Tibial artery (tissue), 4 donors: ENCODE data around the gene ITPR1.

ENCODE experiments used
- DNase-seq, 2 donors: peaks; one replicate each; pipeline ENCODE4 v3.0.0-alpha.2; 2019
- H3K27ac ChIP-seq, 2 donors: fragments of 200-600 bp; sonication (generic) in 1 of 2; 1 replicate in 1 of 2; 2 replicates in 1 of 2; pipeline ENCODE4 v1.5.1; 2018 to 2019; ENCODE audit warnings: mild to moderate bottlenecking in 1 of 2
- H3K27me3 ChIP-seq, 2 donors: fragments of 200-600 bp; sonication (generic) in 1 of 2; one replicate each; pipeline versions ENCODE4 v1.5.1 to v1.6.0; 2016 to 2019
- H3K36me3 ChIP-seq, 3 donors: fragments of 200-600 bp; sonication (generic) in 2 of 3; one replicate each; pipeline ENCODE4 v1.5.1; 2016 to 2019; ENCODE audit warnings: mild to moderate bottlenecking in 2 of 3
- H3K4me1 ChIP-seq, 4 donors: fragments of 200-600 bp; sonication (generic) in 2 of 4; 1 replicate in 3 of 4; 2 replicates in 1 of 4; pipeline ENCODE4 v1.5.1; 2016 to 2019
- H3K4me3 ChIP-seq, 2 donors: fragments of 200-600 bp; sonication (generic) in 1 of 2; 1 replicate in 1 of 2; 2 replicates in 1 of 2; pipeline ENCODE4 v1.5.1; 2018 to 2019; ENCODE audit warnings: mild to moderate bottlenecking in 2 of 2
- H3K9me3 ChIP-seq, 3 donors: fragments of 200-600 bp; sonication (generic) in 1 of 3; one replicate each; pipeline ENCODE4 v1.5.1; 2016 to 2019
- intact Hi-C: fragments of 100-400 bp; cut with DNase I; formaldehyde crosslinking; loops from one replicate; pipeline ENCODE4 v1.15.0; 2023; ENCODE audit warnings: low total_unique reads
- TF ChIP-seq, protein P1 (sequence below), 2 experiments: fragments of 200-600 bp in 1 of 2; fragments of 450-650 bp in 1 of 2; IDR thresholded peaks; one replicate each; pipeline ENCODE4 v1.5.1; 2017 to 2019; ENCODE audit warnings: antibody characterized with exemption in 2 of 2, mild to moderate bottlenecking in 1 of 2, moderate library complexity in 1 of 2

ITPR1 gene

DNA sequence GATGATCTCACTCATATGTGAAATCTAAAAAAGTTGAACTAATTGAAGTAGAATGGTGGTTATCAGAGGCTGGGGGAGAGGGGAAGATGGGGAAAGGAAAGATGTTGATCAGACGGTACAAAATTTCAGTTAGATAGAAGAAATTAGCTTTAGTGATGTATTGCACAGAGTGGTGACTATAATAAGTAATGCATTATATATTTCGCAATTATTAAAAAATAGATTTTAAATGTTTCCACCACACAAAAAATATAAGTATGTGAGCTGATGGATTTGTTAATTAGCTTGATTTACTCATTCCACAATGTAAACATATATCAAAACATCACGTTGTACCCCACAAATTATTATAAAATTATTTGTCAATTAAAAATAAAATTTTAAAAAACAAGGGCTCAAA lies 34.2 kb upstream of the ITPR1 start:
- DNase-seq: no peak
- Histone ChIP-seq H3K4me1 (no peaks in the 10 kb centered on the region), H3K9me3 (no peaks in the 10 kb centered on the region), H3K27ac (no peak overlapping the region), H3K36me3 (no peaks in the 10 kb centered on the region), H3K4me3 (no peak overlapping the region), H3K27me3 (no peaks in the 10 kb centered on the region)
- intact Hi-C loops: no loop called here
- TF ChIP-seq, protein P1, sequence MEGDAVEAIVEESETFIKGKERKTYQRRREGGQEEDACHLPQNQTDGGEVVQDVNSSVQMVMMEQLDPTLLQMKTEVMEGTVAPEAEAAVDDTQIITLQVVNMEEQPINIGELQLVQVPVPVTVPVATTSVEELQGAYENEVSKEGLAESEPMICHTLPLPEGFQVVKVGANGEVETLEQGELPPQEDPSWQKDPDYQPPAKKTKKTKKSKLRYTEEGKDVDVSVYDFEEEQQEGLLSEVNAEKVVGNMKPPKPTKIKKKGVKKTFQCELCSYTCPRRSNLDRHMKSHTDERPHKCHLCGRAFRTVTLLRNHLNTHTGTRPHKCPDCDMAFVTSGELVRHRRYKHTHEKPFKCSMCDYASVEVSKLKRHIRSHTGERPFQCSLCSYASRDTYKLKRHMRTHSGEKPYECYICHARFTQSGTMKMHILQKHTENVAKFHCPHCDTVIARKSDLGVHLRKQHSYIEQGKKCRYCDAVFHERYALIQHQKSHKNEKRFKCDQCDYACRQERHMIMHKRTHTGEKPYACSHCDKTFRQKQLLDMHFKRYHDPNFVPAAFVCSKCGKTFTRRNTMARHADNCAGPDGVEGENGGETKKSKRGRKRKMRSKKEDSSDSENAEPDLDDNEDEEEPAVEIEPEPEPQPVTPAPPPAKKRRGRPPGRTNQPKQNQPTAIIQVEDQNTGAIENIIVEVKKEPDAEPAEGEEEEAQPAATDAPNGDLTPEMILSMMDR (IDR thresholded peaks at IDR 0.05): no peak

DNA sequence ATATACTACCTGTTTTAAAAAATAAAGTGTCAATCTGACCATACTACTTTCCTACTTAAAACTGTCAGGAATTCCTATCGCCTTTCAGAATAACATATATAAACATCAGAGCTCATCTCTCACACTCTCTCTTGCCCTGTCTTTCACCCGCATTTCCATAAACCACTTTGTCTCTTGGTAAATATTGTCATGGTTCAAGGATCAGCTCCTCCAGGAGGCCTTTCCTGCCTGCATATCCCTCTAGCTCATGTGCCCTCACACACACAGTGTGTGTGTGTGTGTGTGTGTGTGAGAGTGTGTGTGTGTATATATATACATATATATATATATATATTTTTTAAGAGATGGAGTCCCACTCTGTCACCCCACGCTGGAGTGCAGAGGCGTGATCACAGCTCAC lies 32.8 kb upstream of the ITPR1 start:
- DNase-seq: no peak
- no peaks in the 10 kb centered on the region for H3K4me1 ChIP-seq
- no peaks in the 10 kb centered on the region for H3K27me3 ChIP-seq
- no peak overlapping the region for H3K4me3 ChIP-seq
- TF ChIP-seq, protein P1 (IDR thresholded peaks at IDR 0.05): no peak
- no peaks in the 10 kb centered on the region for H3K9me3 ChIP-seq
- H3K27ac ChIP-seq: no peak overlapping the region
- no peaks in the 10 kb centered on the region for H3K36me3 ChIP-seq
- intact Hi-C loops: no loop called here

DNA sequence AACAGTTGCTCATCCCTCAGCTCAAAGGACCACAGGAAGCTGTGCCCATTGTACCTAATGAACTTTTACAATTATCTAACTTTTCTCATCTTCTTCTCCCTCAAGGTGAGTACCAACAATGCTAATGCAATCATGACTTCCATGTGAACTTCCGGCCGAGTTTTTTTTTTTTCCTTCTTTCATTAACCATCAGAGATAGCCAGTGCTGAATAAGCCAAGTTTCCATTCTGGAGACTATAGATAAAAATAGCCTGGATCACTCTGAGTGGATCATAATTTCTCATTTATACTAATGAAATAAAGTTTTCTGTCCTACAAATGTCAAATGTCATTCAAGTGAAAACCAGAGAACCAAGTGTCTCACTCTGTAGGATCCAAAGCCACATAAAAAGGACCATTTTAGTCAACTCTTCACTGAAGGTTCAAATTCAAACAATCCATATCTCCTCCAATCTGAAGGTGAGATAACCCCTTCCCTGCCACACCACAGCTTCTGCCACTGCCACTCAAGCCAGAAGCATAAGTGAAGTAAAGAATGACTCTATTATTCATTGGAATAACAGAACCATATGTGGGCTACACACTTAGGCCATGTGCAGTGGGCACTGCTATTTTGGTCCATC lies 31.6 kb upstream of the ITPR1 start:
- Histone ChIP-seq H3K4me1 (peaks cover 0 to 9% (median 6%) of the 10 kb centered on the region in 4 donors), H3K27me3 (no peaks in the 10 kb centered on the region), H3K9me3 (no peaks in the 10 kb centered on the region), H3K36me3 (no peaks in the 10 kb centered on the region), H3K4me3 (no peak overlapping the region), H3K27ac (no peak overlapping the region)
- no peak for DNase-seq
- intact Hi-C loops: no loop called here
- TF ChIP-seq, protein P1 (IDR thresholded peaks at IDR 0.05): no peak

DNA sequence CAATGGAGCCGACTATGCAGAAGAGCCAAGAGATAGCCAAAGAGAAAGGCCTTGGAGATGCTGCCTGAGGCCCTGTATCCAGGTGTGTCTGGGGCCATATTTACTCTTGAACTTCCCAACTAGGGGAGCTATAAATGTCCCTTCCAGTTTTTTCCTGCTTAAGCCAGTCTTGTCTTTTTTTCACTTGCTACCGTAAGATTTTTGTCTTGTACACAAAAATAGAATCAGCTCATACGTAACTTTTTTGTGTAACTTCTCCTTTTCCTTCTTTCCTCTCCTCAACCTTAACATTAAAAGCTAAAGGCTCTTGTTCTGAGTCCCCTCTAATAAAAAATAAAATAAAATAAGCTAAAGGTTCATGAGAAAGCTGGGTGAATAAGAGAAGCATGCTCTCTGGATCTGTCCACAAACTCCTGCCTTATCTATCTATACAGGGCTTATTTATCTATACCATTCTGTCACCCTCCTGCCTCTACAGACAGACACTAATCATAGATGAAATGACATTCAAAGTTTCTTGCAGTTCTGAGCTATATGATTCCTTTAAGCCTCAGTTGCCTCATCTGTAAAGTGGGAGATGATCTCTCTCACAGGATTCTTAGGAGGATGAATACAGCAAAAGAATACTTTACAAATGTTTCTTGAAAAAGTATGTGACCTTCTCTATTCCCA lies 30.6 kb upstream of the ITPR1 start:
- H3K27me3 ChIP-seq: no peaks in the 10 kb centered on the region
- no peak overlapping the region for H3K27ac ChIP-seq
- TF ChIP-seq, protein P1 (IDR thresholded peaks at IDR 0.05): no peak
- no peak overlapping the region for H3K4me3 ChIP-seq
- intact Hi-C loops: no loop called here
- H3K9me3 ChIP-seq: no peaks in the 10 kb centered on the region
- H3K36me3 ChIP-seq: no peaks in the 10 kb centered on the region
- no peak for DNase-seq
- H3K4me1 ChIP-seq: peaks cover 0 to 11% (median 8%) of the 10 kb centered on the region in 4 donors

DNA sequence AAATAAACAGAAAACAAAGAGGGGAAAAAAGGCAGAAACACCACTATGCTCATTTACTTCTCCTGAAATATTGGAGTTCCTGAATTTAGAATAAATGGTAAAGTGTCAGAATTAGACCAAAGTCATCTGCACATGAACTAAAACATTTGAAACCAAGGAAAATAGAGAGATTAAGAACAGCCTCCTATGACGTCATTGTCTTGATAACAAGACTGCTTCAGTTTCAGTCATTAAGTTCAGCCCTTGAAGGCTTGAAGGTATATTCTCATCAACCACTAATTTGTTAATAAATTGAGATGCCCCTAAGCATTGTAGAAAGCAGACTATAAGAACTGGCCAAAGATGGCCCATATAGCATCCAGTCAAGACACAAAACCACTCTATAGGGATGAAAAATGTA lies 28.6 kb upstream of the ITPR1 start:
- Histone ChIP-seq H3K27me3 (no peaks in the 10 kb centered on the region), H3K4me1 (peaks cover 0 to 14% (median 9%) of the 10 kb centered on the region in 4 donors), H3K4me3 (no peak overlapping the region), H3K27ac (no peak overlapping the region), H3K9me3 (no peaks in the 10 kb centered on the region), H3K36me3 (no peaks in the 10 kb centered on the region)
- TF ChIP-seq, protein P1 (IDR thresholded peaks at IDR 0.05): no peak
- intact Hi-C loops: no loop called here
- no peak for DNase-seq
